ENCODE data around the gene AKAP6. TPM values are rescaled to one million over a fixed set of nuclear protein-coding genes. Genes with fewer than 3 reads are reported as not detected.

Gene AKAP6
- total and polyA plus RNA-seq, 2 of the 8 experiments (the other 6 are each of a cell fraction or from before 2014, with no cell fraction given): 0.09 to 0.89 TPM

GRCh38 chr14:32477396-32477795 lies 148.3 kb downstream of the AKAP6 start:
- Histone ChIP-seq H4K5ac (ENCODE audit: insufficient read length, low read depth, low read length) (no peak overlapping the region), H3K79me2 (ENCODE audit: control insufficient read depth in 1 of 2, insufficient read depth in 2 of 2, low read length in 2 of 2) (no peaks in the 10 kb centered on the region), H3K23ac (ENCODE audit: insufficient read length) (no peak overlapping the region), H2BK15ac (ENCODE audit: low read length) (no peak overlapping the region), H2AFZ (ENCODE audit: low read length) (no peak overlapping the region), H3K27ac (ENCODE audit: low read depth, low read length) (no peak overlapping the region), H2AK5ac (ENCODE audit: low read depth, low read length) (no peak overlapping the region), H3K4me3 (ENCODE audit: extremely low read depth in 1 of 4, insufficient read depth in 2 of 4, low read depth in 3 of 4, low read length in 4 of 4) (no peak overlapping the region), H4K8ac (ENCODE audit: extremely low read depth, insufficient read depth, low read length) (no peak overlapping the region), H2BK20ac (ENCODE audit: low read length) (no peak overlapping the region), H3K4ac (replicated peaks; ENCODE audit: insufficient read length, low read depth, low read length) (no peak overlapping the region), H3K9me3 (ENCODE audit: insufficient read depth in 2 of 2, low read depth in 1 of 2, low read length in 1 of 2) (no peaks in the 10 kb centered on the region), H3K18ac (ENCODE audit: extremely low read depth, low read length) (no peak overlapping the region), H2BK12ac (ENCODE audit: low read depth, low read length) (no peak overlapping the region), H3K36me3 (ENCODE audit: control insufficient read depth in 2 of 4, insufficient read depth in 4 of 4, low read length in 3 of 4) (no peaks in the 10 kb centered on the region), H3K23me2 (ENCODE audit: low read depth, low read length) (no peaks in the 10 kb centered on the region), H3K4me2 (ENCODE audit: insufficient read depth in 1 of 2, low read depth in 2 of 2, low read length in 2 of 2) (no peak overlapping the region), H2BK120ac (replicated peaks; ENCODE audit: low read depth, low read length) (no peak overlapping the region), H3K4me1 (replicated peaks in 1 of 4; ENCODE audit: control insufficient read depth in 3 of 4, insufficient read depth in 4 of 4, low read length in 3 of 4) (peaks cover 0 to 5% (median 3%) of the 10 kb centered on the region in 4 experiments; a peak in 3 of 7 replicates), H3K9ac (replicated peaks in 1 of 4; ENCODE audit: extremely low read depth in 1 of 4, low read depth in 3 of 4, low read length in 3 of 4) (no peak overlapping the region), H3K27me3 (replicated peaks in 1 of 4; ENCODE audit: control insufficient read depth in 3 of 4, extremely low read depth in 1 of 4, insufficient read depth in 3 of 4, low read length in 3 of 4) (no peaks in the 10 kb centered on the region), H4K20me1 (replicated peaks in 1 of 2; ENCODE audit: control insufficient read depth in 1 of 2, insufficient read depth in 2 of 2, low read length in 2 of 2) (no peaks in the 10 kb centered on the region), H2BK5ac (ENCODE audit: low read depth, low read length) (no peak overlapping the region), H3K79me1 (ENCODE audit: low read depth, low read length) (no peaks in the 10 kb centered on the region), H4K91ac (replicated peaks; ENCODE audit: insufficient read length, low read length) (no peak overlapping the region), H3K56ac (replicated peaks; ENCODE audit: insufficient read length, low read depth, low read length) (no peak overlapping the region), H3K14ac (ENCODE audit: insufficient read length) (no peak overlapping the region)
- ChIA-PET POLR2A (ENCODE audit: partially characterized antibody) (no interaction called here), CTCF (ENCODE audit: partially characterized antibody) (interaction anchor here (1.0 to 1.6 kb wide), 5 partner anchors 14 to 225 kb away, joined by 3 to 4 read pairs (median 3); no protein-coding TSS in a partner anchor)
- 95% methylated on average over 3 of the region's 3 CpGs; no CpG with 5 or more reads in 1 of the 2 experiments for WGBS, 2 experiments (ENCODE audit: extremely low coverage in 1 of 2, insufficient coverage in 1 of 2, insufficient read length in 1 of 2, insufficient replicate concordance in 2 of 2, low coverage in 1 of 2, low lambda C conversion rate in 2 of 2, missing lambda C conversion rate in 1 of 2)
- DNase-seq (ENCODE audit: low read depth in 1 of 2, low spot score in 2 of 2) (no peak), FAIRE-seq (no peak)
- TF ChIP-seq, protein P1, sequence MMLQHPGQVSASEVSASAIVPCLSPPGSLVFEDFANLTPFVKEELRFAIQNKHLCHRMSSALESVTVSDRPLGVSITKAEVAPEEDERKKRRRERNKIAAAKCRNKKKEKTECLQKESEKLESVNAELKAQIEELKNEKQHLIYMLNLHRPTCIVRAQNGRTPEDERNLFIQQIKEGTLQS (IDR thresholded peaks at IDR 0.05; ENCODE audit: insufficient read depth, low read depth, low read length): no peak
- no peak for TF ChIP-seq TCF12 (IDR thresholded peaks at IDR 0.05; ENCODE audit: low read depth, low read length)
- TF ChIP-seq SP4 (IDR thresholded peaks at IDR 0.05; ENCODE audit: low read length): no peak
- TF ChIP-seq RAD21 (IDR thresholded peaks at IDR 0.05 in 1 of 2, conservative IDR thresholded peaks at IDR 0.05 in 1 of 2; ENCODE audit: low read depth in 2 of 2, low read length in 2 of 2): no peak
- TF ChIP-seq POLR2AphosphoS5 (IDR thresholded peaks at IDR 0.05; ENCODE audit: low read depth, low read length): no peak
- TF ChIP-seq SAP30 (IDR thresholded peaks at IDR 0.05; ENCODE audit: insufficient read depth, insufficient replicate concordance, low read length): no peak
- no peak for TF ChIP-seq SP2 (IDR thresholded peaks at IDR 0.05; ENCODE audit: low read length)
- TF ChIP-seq, protein P2, sequence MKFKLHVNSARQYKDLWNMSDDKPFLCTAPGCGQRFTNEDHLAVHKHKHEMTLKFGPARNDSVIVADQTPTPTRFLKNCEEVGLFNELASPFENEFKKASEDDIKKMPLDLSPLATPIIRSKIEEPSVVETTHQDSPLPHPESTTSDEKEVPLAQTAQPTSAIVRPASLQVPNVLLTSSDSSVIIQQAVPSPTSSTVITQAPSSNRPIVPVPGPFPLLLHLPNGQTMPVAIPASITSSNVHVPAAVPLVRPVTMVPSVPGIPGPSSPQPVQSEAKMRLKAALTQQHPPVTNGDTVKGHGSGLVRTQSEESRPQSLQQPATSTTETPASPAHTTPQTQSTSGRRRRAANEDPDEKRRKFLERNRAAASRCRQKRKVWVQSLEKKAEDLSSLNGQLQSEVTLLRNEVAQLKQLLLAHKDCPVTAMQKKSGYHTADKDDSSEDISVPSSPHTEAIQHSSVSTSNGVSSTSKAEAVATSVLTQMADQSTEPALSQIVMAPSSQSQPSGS (IDR thresholded peaks at IDR 0.05; ENCODE audit: low read length): no peak
